Subcutaneous adipose tissue (tissue), 4 donors: Measurements from ENCODE around the gene UBE3B. TPM values are rescaled to one million over a fixed set of nuclear protein-coding genes. Genes with fewer than 3 reads are reported as not detected.

Experiments
- total RNA-seq, 4 donors: library from RNA; depleted of rRNA; stranded (reverse); fragments of >200 nt; gene quantifications; one replicate each; pipeline ENCODE4 v1.1.0, GENCODE V29; 2016
- TF ChIP-seq, protein P1 (sequence below): fragments of 450-650 bp; IDR thresholded peaks from one replicate; pipeline ENCODE4 v1.5.1; 2016; ENCODE audit warnings: low read depth, mild to moderate bottlenecking, control low read depth, antibody characterized with exemption, moderate library complexity

Gene UBE3B
- total RNA-seq, 4 donors from 2014 or later, result 31.8 to 88.5 (median 45.4) TPM

- TF ChIP-seq, protein P1, sequence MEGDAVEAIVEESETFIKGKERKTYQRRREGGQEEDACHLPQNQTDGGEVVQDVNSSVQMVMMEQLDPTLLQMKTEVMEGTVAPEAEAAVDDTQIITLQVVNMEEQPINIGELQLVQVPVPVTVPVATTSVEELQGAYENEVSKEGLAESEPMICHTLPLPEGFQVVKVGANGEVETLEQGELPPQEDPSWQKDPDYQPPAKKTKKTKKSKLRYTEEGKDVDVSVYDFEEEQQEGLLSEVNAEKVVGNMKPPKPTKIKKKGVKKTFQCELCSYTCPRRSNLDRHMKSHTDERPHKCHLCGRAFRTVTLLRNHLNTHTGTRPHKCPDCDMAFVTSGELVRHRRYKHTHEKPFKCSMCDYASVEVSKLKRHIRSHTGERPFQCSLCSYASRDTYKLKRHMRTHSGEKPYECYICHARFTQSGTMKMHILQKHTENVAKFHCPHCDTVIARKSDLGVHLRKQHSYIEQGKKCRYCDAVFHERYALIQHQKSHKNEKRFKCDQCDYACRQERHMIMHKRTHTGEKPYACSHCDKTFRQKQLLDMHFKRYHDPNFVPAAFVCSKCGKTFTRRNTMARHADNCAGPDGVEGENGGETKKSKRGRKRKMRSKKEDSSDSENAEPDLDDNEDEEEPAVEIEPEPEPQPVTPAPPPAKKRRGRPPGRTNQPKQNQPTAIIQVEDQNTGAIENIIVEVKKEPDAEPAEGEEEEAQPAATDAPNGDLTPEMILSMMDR, result no peak
Measured at GRCh38 chr12:109559601-109560000, 82.2 kb downstream of the UBE3B start.

DNA sequence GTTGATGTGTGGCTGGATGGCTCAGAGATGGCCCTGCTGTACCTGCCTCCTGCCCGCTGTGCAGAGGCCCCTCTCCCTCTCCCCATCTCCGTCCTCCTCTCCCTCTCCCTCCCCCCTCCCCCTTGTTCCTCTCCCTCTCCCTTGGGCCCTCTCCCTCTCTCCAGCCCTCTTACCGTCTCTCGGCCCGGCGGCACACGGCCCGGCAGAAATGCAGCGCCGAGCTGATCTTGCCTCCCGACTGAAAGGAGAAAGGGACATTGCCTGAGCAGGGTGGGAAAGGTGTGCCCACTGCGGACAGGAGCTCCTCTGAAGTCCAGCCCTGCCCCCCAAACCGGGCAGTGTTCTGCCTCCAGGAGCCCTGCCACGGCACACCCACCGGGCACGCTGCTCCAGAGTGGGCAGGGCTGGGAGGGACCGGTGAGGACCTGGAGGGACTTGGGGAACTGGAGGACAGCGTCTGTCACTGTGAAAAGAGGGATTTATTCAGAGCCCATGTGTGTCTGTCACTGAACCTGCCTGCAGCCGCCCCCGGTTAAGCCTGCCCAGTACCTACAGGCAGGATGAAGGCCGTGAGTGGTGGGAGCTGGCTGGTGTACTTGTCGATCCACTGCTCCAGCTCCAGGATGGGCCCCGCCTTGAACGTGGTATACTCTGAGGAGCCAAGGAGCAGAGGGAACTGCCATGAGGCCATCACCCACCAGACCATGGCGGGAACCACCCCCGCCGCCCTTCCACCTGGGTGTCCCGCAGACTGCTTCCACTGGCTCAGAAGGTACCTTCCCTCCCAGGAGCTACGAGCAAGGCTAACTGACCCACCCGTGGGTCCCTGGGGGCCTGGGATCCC is 83.7 kb downstream of the UBE3B start:
- TF ChIP-seq, protein P1, result no peak

DNA sequence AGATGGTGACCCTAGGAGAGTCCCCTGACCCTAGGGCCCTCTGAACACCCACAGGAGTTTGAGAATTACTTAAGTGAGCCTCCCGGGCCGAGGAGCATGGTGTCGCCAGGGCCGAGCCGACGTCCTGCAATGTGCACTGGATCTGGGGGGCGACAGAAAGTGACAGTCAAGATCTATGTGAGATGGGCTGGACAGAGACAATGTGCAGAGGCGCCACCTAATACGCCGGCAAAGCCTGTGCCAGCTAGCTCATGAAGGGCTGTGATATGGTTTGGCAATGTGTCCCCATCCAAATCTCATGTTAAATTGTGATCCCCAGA is 84.2 kb downstream of the UBE3B start:
- TF ChIP-seq, protein P1, result no peak

DNA sequence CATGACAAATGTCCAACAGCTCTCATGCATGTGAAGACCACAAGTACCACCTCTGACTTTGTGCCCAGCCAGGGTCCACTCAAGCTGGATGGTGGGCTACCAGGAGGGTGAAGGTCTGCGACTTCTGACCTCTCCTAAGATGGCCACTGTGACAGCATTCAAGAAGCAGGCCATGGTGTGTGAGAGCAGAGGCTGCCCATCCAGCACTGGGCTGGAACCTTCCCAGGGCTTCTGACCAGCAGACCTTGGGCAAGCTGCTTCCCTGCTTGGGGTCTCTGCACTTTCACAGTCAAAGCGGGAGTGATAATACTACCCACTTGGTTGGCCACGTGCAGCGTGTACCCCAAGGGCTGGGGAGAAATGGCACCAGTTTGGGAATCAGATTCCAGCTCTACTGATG is 85.4 kb downstream of the UBE3B start:
- TF ChIP-seq, protein P1, result no peak

DNA sequence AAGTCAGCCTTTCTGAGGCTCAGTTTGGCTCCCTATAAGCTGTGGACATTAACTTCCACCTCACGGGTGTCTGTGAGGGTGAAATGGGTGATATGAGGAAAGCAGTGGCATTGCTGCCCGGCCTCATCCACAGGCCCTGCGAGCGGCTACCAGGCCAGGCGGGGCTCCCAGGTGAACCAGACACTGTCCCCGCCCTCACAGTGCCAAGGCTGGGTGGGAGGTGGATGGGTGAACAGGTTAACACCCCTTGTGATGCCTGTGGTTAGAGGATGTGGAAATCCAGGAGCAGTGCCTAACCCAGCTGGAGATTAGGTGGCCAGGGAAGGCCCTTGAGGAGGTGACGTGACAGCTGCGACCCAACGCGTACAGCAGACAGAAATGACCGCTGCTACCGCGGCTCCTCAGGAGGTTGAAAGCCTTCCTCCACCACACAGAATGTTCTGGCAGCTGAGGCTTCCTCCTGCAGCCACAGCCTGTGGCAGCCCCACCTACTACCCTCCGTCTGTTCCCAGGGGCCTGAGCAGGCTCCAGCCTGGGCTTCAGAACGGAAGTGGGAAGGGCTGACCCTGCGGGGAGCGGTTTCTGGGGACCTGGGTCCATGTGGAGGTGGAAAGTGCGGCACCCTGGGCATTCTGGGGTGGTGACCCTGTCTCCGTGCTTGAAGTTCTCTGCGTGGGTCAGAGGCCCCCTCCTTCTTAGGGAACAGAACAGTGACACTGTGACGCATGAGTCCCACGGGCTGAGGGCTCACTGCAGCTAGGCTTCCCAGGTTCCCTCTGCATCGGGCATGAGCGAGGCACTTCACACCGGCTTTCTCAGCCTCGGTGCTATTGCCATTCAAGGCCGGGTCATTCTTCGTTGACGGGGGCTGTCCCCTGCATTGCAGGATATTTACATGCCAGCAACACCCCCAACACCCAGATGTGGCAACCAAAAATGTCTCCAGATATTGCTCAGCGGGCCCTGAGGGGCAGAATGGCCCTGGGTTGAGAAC is 86.2 kb downstream of the UBE3B start:
- TF ChIP-seq, protein P1, result no peak

- TF ChIP-seq, protein P1, result no peak
Measured at GRCh38 chr12:109566424-109566823, 89.0 kb downstream of the UBE3B start.

- TF ChIP-seq, protein P1, result no peak
Measured at GRCh38 chr12:109567296-109567695, 89.9 kb downstream of the UBE3B start.
